Femur (tissue), 1 donor: Measurements from ENCODE around the gene APBA2.
"Not testable (repeated sequence)": the region's sequence is repeated elsewhere in the genome, so short reads cannot be mapped to it uniquely, and the experiment has no call there.

ENCODE experiments used
- DNase-seq: peaks from one replicate; pipeline ENCODE4 v3.0.0-alpha.2; 2017

APBA2 gene

DNA sequence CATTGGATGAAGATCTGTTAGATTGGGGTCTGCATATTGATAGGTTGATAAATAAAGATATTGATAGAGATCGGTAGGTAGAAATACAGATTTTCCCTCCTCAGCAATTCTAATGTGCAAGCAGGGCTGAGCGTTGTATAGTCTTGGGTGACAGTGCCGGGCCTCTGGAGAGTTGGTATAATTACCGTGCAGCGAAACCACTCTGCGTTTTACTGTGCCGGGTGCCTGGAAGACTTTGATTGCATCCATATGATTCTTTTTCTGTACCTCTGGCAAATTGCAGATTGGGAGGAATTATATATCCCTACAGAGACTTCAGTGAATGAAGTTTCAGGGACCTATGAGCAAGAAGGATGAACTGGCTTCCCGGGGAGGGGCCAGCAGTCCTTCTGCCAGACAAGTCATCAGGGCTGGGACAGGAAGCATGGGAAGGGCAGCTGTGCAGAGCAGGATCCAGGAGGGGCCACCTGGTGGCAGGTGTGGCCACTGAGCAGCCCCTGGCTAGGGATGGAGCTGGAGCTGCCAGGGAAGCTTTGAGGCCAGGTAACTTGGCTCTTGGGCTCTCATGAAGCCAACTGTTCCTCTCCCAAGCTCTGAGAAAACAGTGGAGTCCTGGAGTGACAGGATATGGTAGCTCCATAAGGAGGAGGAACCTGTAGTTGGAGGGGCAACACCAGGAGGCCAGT lies 132.5 kb downstream of the APBA2 start:
- no peak for DNase-seq

DNA sequence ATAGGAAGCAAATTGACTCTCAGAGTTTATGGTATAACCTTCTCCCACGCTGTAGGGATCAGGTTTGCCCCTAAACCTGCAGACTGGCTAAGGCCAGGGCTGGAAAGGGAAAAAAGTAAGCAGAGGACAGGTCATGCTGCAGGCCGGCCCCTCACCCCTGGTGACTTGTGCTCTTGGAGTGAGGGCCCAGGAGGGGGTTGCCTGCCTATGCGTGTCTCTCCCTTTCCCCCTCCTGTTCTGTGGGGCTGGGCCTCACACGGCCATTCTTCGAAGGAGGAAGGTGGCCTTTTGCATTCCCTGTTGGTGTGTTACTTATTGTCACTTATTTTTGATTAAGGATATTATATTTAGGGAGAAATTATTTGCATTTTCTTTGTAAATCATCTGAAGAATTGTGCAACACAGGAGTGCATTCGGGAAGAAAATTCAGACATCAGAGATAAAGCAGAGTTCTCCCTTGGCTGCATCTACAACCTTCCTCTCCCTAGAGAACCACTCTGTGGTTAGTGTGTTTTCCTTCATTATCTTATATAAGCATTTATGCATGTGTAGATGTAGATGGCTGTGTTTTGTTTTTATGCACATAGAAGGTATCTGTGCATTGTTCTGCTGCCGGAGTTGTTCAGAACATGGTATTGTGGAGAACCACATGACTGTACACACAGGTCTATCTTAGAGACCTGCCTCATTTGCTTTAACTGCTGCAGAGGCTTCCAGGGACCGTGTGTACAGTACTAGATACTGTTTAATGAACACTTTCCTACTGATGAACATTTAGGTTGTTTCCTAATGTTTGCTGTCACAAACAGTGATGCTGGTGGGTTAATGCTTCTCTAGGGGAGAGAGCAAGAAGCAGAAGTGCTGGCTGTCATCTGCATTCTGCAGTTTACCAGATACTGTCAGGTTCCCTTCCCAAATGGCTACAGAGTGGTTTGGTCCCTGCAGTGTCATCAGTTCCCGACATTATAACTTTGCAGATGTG lies 133.5 kb downstream of the APBA2 start:
- no peak for DNase-seq

DNA sequence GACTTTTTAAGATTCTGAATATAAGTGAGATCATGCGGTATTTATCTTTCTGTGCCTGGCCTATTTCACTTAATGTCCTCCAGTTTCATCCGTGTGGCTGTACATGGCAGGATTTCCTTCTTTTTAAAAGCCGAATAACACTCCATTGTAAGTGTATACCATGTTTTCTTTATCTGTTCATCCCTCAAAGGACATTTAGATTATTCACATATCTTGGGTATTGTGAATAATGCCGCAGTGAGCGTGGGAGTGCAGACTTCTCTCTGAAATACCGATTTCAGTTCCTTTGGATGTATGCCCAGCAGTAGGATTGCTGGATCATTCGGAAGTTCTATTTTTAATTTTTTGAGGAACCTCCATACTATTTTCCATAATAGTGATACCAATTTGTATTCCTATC lies 136.1 kb downstream of the APBA2 start:
- DNase-seq, result no peak

- no peak for DNase-seq
Measured at GRCh38 chr15:29024662-29025061, 138.9 kb downstream of the APBA2 start.

GRCh38 chr15:29025411-29025810 lies 139.6 kb downstream of the APBA2 start:
- not testable (repeated sequence) for DNase-seq

- not testable (repeated sequence) for DNase-seq
Measured at GRCh38 chr15:29028158-29028557, 142.4 kb downstream of the APBA2 start.

DNA sequence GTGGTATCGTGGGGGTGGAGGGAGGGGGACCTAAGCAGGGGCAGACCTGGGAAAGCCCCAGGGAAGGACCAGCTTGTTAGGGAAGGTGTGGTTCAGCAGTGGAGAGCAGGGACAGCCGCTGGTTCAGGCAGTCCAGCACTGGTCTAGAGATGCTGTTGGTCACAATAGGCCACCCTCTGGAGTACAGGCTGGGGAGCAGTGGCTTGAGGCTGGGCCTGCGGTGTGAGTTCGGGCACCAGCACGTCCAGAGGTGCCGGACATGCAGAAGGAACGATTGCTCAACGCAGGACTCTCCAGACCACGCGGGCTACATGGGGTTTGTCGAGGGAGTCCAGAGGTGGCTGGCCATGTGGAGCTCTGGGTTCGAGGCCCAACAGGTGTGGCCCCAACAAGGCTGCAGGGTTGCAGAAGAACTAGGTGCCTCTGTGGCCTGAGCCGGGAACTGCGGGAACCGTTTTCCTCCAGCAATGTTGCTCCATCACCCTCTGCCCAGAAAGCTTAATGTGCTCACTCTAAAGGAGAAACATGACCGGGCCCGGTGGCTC lies 143.9 kb downstream of the APBA2 start:
- no peak for DNase-seq

- no peak for DNase-seq
Measured at GRCh38 chr15:29031502-29032228, 145.9 kb downstream of the APBA2 start.

DNA sequence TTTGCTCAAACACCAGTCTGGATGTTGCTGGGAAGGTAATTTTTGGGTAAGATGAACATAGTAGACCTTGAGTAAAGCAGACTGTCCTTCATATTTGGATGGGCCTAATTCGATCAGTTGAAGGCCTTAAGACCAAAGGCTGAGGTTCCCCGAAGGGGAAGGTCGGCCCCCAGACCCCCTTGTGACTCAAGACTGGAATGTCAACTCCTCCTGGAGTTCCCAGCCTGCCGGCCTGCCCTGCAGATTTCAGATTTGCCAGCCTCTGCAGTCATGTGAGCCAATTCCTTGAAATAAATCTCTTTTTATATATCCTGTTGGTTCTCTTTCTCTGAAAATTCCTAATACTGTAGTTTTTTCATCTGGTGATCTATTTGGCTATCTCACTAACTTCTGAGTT lies 146.5 kb downstream of the APBA2 start:
- no peak for DNase-seq

GRCh38 chr15:29032751-29033150 lies 147.0 kb downstream of the APBA2 start:
- no peak for DNase-seq

DNA sequence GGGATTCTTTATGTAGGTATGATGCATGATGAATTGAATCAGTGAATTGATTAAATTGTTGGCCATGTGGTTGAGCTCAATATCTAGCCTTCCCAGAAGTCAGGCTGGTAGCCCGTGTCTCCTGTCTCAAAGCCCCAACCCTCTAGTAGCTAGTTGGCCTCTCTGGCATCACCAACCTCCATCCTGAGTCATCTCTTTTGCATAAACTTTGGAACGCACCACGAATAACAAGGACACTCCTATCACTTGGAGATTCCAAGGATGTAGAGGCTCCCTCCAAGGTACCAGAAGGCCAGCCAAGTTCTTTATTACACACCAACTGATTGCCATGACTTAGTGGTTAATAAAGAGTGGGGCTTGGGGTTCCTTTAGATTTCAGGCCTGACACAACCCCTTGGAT lies 148.4 kb downstream of the APBA2 start:
- no peak for DNase-seq

GRCh38 chr15:29034593-29035335 lies 149.0 kb downstream of the APBA2 start:
- no peak for DNase-seq

GRCh38 chr15:29035336-29036285 lies 149.8 kb downstream of the APBA2 start:
- no peak for DNase-seq

- no peak for DNase-seq
Measured at GRCh38 chr15:29037997-29038705, 152.4 kb downstream of the APBA2 start.

- DNase-seq, result no peak
Measured at GRCh38 chr15:29039466-29040369, 153.9 kb downstream of the APBA2 start.

- DNase-seq, result peak; percentile 85
Measured at GRCh38 chr15:29040370-29040751, 154.6 kb downstream of the APBA2 start.

GRCh38 chr15:29043736-29044502 lies 158.1 kb downstream of the APBA2 start:
- DNase-seq, result no peak

DNA sequence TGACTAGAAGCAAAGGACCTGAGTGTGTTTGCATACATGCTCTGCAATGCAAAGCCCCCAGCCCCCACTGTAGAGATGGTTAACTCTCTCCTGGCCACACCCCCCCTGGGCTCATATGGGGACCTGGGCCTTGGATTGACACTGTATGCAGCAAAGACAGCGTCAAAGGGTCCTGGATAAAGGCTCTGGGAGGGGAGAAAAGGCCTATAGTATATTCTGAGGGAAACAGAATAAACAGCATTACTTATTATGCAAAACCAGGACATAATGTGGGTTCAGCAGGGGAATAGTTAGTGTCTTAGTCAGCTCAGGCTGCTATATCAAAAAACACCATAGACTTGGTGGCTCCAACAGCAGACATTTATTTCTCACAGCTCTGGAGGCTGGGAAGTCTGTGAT lies 158.7 kb downstream of the APBA2 start:
- DNase-seq, result no peak

DNA sequence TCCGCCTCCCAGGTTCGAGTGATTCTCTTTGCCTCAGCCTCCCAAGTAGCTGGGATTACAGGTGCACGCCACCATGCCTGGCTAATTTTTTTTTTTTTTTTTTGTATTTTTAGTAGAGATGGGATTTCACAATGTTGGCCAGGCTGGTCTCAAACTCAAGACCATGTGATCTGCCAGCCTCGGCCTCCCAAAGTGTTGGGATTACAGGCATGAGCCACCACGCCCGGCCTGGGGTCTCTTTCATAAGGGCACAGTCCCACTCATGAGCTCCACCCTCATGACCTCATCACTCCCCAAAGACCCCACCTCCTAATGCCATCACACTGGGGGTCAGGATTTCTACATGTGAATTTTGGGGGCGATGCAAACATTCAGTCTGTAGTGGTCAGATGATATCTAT lies 159.4 kb downstream of the APBA2 start:
- DNase-seq, result not testable (repeated sequence)
